ENCODE measurements around the gene SDC3. TPM values are rescaled to one million over a fixed set of nuclear protein-coding genes. Genes with fewer than 3 reads are reported as not detected.

SDC3 gene
- total RNA-seq, 1 donor from 2014 or later: 113 TPM

DNA sequence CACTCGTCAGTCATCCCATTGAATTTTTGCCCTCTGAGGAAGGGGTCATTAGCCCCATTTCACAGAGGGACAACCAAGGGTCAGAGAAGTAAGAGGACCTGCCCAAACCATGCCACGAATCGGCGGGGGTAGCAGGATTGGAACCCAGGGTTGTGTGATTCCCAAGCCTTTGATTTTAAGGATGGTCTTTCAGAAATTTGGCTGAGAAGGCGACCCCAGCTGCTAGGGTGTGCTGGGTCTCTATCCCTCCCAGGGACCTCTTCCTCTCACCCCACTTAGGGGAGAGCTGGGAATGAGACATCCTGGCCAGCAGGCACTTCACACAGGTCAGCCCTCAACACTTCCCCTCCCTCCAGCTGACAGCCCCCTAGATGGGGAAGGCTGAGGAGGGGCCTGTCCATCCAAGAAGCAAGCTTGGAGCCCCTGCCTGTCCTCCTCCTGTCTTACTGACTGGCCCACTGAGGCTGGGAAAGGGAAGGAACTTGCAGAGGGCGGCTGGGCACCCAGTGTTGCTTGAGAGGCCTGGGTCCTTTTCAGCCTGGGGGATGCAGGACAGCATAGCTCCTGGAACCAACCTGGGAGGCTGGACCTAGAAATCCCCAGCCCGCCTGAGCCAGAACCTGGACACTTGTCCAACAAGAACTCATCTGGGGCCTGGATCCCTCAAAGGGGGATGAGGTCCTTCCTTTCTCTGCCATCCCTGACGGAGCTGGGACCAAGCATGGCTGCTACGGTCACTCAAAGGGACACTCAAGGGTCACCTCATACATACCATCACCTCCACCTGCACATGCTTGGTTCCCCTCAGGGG lies 1.7 kb downstream of the SDC3 start:
- Histone ChIP-seq H3K36me3 (ENCODE audit: insufficient read depth, low read length) (no peaks in the 10 kb centered on the region), H3K4me1 (ENCODE audit: insufficient read depth, low read length) (peaks cover 39% of the 10 kb centered on the region), H3K79me2 (ENCODE audit: insufficient read depth, low read length) (peaks cover 59% of the 10 kb centered on the region), H2AFZ (ENCODE audit: low read depth, low read length) (no peak overlapping the region), H3K27ac (ENCODE audit: low read depth, low read length) (no peak overlapping the region), H3K4me2 (ENCODE audit: low read length) (peak overlapping the region; percentile 93), H3K9ac (ENCODE audit: low read length) (no peak overlapping the region), H3K27me3 (ENCODE audit: insufficient read depth, low read length) (no peaks in the 10 kb centered on the region), H3K9me3 (ENCODE audit: insufficient read depth, low read depth, low read length) (no peaks in the 10 kb centered on the region), H3K4me3 (ENCODE audit: insufficient read depth, low read depth, low read length) (peak overlapping the region; percentile 68), H4K20me1 (ENCODE audit: insufficient read depth, low read length) (peaks cover 48% of the 10 kb centered on the region)
- H3K27ac Mint-ChIP-seq (ENCODE audit: unreplicated experiment): peak overlapping the region; percentile 82
- H3K4me3 Mint-ChIP-seq (ENCODE audit: unreplicated experiment): peak overlapping the region; percentile 94
- peaks cover 2% of the 10 kb centered on the region for H3K27me3 Mint-ChIP-seq (ENCODE audit: low read depth, unreplicated experiment)
- H3K4me1 Mint-ChIP-seq (ENCODE audit: low read depth, unreplicated experiment): peaks cover 20% of the 10 kb centered on the region
- no peaks in the 10 kb centered on the region for H3K36me3 Mint-ChIP-seq (ENCODE audit: low read depth, unreplicated experiment)
- H3K9me3 Mint-ChIP-seq (ENCODE audit: unreplicated experiment): no peaks in the 10 kb centered on the region
- TF ChIP-seq EZH2 (IDR thresholded peaks at IDR 0.05; ENCODE audit: insufficient read depth, low read length): no peak
- TF ChIP-seq, protein P1, sequence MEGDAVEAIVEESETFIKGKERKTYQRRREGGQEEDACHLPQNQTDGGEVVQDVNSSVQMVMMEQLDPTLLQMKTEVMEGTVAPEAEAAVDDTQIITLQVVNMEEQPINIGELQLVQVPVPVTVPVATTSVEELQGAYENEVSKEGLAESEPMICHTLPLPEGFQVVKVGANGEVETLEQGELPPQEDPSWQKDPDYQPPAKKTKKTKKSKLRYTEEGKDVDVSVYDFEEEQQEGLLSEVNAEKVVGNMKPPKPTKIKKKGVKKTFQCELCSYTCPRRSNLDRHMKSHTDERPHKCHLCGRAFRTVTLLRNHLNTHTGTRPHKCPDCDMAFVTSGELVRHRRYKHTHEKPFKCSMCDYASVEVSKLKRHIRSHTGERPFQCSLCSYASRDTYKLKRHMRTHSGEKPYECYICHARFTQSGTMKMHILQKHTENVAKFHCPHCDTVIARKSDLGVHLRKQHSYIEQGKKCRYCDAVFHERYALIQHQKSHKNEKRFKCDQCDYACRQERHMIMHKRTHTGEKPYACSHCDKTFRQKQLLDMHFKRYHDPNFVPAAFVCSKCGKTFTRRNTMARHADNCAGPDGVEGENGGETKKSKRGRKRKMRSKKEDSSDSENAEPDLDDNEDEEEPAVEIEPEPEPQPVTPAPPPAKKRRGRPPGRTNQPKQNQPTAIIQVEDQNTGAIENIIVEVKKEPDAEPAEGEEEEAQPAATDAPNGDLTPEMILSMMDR (IDR thresholded peaks at IDR 0.05; ENCODE audit: insufficient read depth, low read depth, low read length): no peak
- no peak for DNase-seq (ENCODE audit: low read depth)
- no peak for FAIRE-seq

DNA sequence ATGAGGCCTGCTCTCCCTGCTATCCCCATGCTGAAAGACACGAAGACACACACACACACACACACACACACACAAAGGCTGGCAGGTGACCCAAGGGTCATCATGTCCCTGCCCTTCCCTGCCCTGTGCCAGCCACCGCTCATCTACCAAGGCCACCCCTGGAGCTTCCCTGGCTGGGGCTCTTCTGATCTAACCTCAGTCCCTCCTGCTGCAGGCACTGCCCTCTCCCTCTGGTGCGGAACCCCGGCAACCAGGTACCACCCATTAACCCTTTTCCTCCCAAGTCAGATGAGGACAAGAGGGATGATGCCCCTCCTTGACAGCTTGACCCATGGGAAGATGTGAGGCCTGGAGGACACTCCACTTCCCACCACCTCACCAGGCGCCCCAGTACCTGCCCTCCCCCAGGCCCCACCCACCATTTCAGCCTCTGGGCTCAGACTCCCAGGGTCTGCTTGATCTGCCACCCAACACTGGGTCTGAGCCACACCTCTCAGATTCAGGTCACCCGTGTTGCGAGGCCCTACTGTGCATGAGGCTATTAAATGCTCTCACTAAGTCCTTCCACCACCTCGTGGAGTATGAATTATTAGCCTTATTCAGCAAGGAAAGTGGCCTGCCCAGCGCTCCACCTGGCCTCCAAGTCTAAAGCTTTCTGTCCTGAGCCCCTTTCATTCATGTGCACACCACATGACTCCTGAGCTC lies 2.5 kb downstream of the SDC3 start:
- Histone ChIP-seq H4K20me1 (ENCODE audit: insufficient read depth, low read length) (peaks cover 53% of the 10 kb centered on the region), H2AFZ (ENCODE audit: low read depth, low read length) (no peak overlapping the region), H3K4me2 (ENCODE audit: low read length) (peak overlapping the region; percentile 4), H3K4me1 (ENCODE audit: insufficient read depth, low read length) (peaks cover 39% of the 10 kb centered on the region), H3K4me3 (ENCODE audit: insufficient read depth, low read depth, low read length) (no peak overlapping the region), H3K9ac (ENCODE audit: low read length) (no peak overlapping the region), H3K79me2 (ENCODE audit: insufficient read depth, low read length) (peaks cover 66% of the 10 kb centered on the region), H3K9me3 (ENCODE audit: insufficient read depth, low read depth, low read length) (no peaks in the 10 kb centered on the region), H3K27ac (ENCODE audit: low read depth, low read length) (no peak overlapping the region), H3K36me3 (ENCODE audit: insufficient read depth, low read length) (no peaks in the 10 kb centered on the region), H3K27me3 (ENCODE audit: insufficient read depth, low read length) (no peaks in the 10 kb centered on the region)
- peaks cover 2% of the 10 kb centered on the region for H3K27me3 Mint-ChIP-seq (ENCODE audit: low read depth, unreplicated experiment)
- H3K36me3 Mint-ChIP-seq (ENCODE audit: low read depth, unreplicated experiment): no peaks in the 10 kb centered on the region
- DNase-seq (ENCODE audit: low read depth) (no peak), FAIRE-seq (no peak)
- no peak for TF ChIP-seq EZH2 (IDR thresholded peaks at IDR 0.05; ENCODE audit: insufficient read depth, low read length)
- TF ChIP-seq, protein P1 (IDR thresholded peaks at IDR 0.05; ENCODE audit: insufficient read depth, low read depth, low read length): no peak
- H3K4me3 Mint-ChIP-seq (ENCODE audit: unreplicated experiment): peak overlapping the region; percentile 79
- peaks cover 22% of the 10 kb centered on the region for H3K4me1 Mint-ChIP-seq (ENCODE audit: low read depth, unreplicated experiment)
- H3K27ac Mint-ChIP-seq (ENCODE audit: unreplicated experiment): no peak overlapping the region
- H3K9me3 Mint-ChIP-seq (ENCODE audit: unreplicated experiment): no peaks in the 10 kb centered on the region

Data from astrocyte (in vitro differentiated cells and primary cell).